HG03159 (cell line): Measurements from ENCODE around the gene CS.
A peak's percentile ranks its signal among the peaks of the same experiment; 100 is the strongest.
"Not testable (repeated sequence)": the region's sequence is repeated elsewhere in the genome, so short reads cannot be mapped to it uniquely, and the experiment has no call there.

ENCODE experiments used
- ATAC-seq: cut with Tn5 transposase; IDR thresholded peaks from one replicate; pipeline ENCODE4 v1.9.1; 2021; ENCODE audit warnings: mild to moderate bottlenecking, moderate library complexity; ENCODE audit not compliant: unreplicated experiment

Gene CS

GRCh38 chr12:56299853-56300643 is at the start of gene CS:
TSS of gene CS (minus strand) at chr12:56300330. CDS start at chr12:56300201, 129 bp downstream.
- peak; percentile 90 for ATAC-seq

- ATAC-seq = no peak
These were observed 48.6 kb upstream of the CS start for GRCh38 chr12:56348776-56349175.

GRCh38 chr12:56347255-56347654 is 47.1 kb upstream of the CS start:
- ATAC-seq = not testable (repeated sequence)

- ATAC-seq = no peak
These were observed 46.5 kb upstream of the CS start for GRCh38 chr12:56346675-56347074.

GRCh38 chr12:56342290-56342689 is 42.2 kb upstream of the CS start:
- ATAC-seq = not testable (repeated sequence)

- no peak for ATAC-seq
These were observed 41.5 kb upstream of the CS start for GRCh38 chr12:56341616-56342015.

- no peak for ATAC-seq
These were observed 39.0 kb upstream of the CS start for GRCh38 chr12:56339158-56339422.

GRCh38 chr12:56338308-56339157 is 38.4 kb upstream of the CS start, which contains the start of gene IL23A:
TSS of gene IL23A (plus strand) at chr12:56338884. CDS start at chr12:56339045, 161 bp downstream.
- ATAC-seq = no peak

- no peak for ATAC-seq
These were observed 37.7 kb upstream of the CS start for GRCh38 chr12:56337753-56338251.

- no peak for ATAC-seq
These were observed 36.4 kb upstream of the CS start for GRCh38 chr12:56336361-56337167.

GRCh38 chr12:56335527-56335926 is 35.4 kb upstream of the CS start:
- ATAC-seq = not testable (repeated sequence)

- no peak for ATAC-seq
These were observed 34.3 kb upstream of the CS start for GRCh38 chr12:56334490-56334793.

GRCh38 chr12:56333679-56334489 is 33.8 kb upstream of the CS start, which contains the start of gene PAN2:
TSS of gene PAN2 (minus strand) at chr12:56334000. CDS start at chr12:56333094, 906 bp downstream.
- ATAC-seq = peak; percentile 95

GRCh38 chr12:56333197-56333678 is 33.1 kb upstream of the CS start:
- no peak for ATAC-seq

GRCh38 chr12:56332512-56333196 is 32.5 kb upstream of the CS start:
- ATAC-seq = no peak

- no peak for ATAC-seq
These were observed 30.9 kb upstream of the CS start for GRCh38 chr12:56330936-56331490.

GRCh38 chr12:56326533-56326932 is 26.4 kb upstream of the CS start:
- ATAC-seq = no peak

GRCh38 chr12:56326126-56326525 is 26.0 kb upstream of the CS start:
- ATAC-seq = no peak

GRCh38 chr12:56324206-56324605 is 24.1 kb upstream of the CS start:
- ATAC-seq = no peak
